Loucy (cell line): ENCODE results near the gene DAB2.

Experiments used
- H2AFZ ChIP-seq: fragments of 200-600 bp; sonication (generic); 2 replicates; pipeline ENCODE4 v1.6.0; 2016; ENCODE audit warnings: antibody characterized with exemption, mild to moderate bottlenecking, low read length, moderate library complexity
- H3F3A ChIP-seq: fragments of 200-600 bp; 2 replicates; pipeline ENCODE4 v1.6.0; 2016; ENCODE audit warnings: antibody characterized with exemption, low read depth, mild to moderate bottlenecking
- H3K27me3 ChIP-seq: fragments of 200-600 bp; sonication (generic); 2 replicates; pipeline ENCODE4 v1.6.1; 2014; ENCODE audit warnings: low read length, mild to moderate bottlenecking; ENCODE audit not compliant: insufficient read depth, poor library complexity, severe bottlenecking
- H3K36me3 ChIP-seq: fragments of 200-600 bp; sonication (generic); 2 replicates; pipeline ENCODE4 v1.6.1; 2016; ENCODE audit warnings: low read length; ENCODE audit not compliant: insufficient read depth
- H3K4me1 ChIP-seq: fragments of 200-600 bp; sonication (generic); 2 replicates; pipeline ENCODE4 v1.5.1; 2014; ENCODE audit warnings: low read length, mild to moderate bottlenecking; ENCODE audit not compliant: insufficient read depth, poor library complexity, severe bottlenecking
- H3K4me2 ChIP-seq: fragments of 200-600 bp; sonication (generic); 2 replicates; pipeline ENCODE4 v1.6.0; 2014; ENCODE audit warnings: antibody characterized with exemption, low read length, low read depth, mild to moderate bottlenecking; ENCODE audit not compliant: poor library complexity, severe bottlenecking
- H3K4me3 ChIP-seq: fragments of 200-600 bp; sonication (generic); 2 replicates; pipeline ENCODE4 v1.5.1; 2014; ENCODE audit warnings: low read length, mild to moderate bottlenecking, mixed read lengths; ENCODE audit not compliant: poor library complexity, severe bottlenecking
- H3K79me2 ChIP-seq: fragments of 200-600 bp; sonication (generic); 2 replicates; pipeline ENCODE4 v1.6.1; 2014; ENCODE audit warnings: low read length; ENCODE audit not compliant: insufficient read depth
- H3K9ac ChIP-seq: fragments of 200-600 bp; sonication (generic); 2 replicates; pipeline ENCODE4 v1.6.0; 2014; ENCODE audit warnings: mild to moderate bottlenecking, low read depth, low read length, moderate library complexity; ENCODE audit not compliant: poor library complexity, severe bottlenecking
- H3K9me2 ChIP-seq: fragments of 200-600 bp; sonication (generic); replicated peaks from 2 replicates; pipeline ENCODE4 v1.6.1; 2016; ENCODE audit warnings: low read depth, low read length, mixed read lengths
- H3K9me3 ChIP-seq: fragments of 200-600 bp; sonication (generic); 2 replicates; pipeline ENCODE4 v1.6.1; 2014; ENCODE audit warnings: mild to moderate bottlenecking, antibody characterized with exemption, low read length, low read depth; ENCODE audit not compliant: insufficient read depth
- H4K20me1 ChIP-seq: fragments of 200-600 bp; sonication (generic); 2 replicates; pipeline ENCODE4 v1.6.0; 2014; ENCODE audit warnings: antibody characterized with exemption, low read length, mild to moderate bottlenecking; ENCODE audit not compliant: insufficient read depth, poor library complexity, severe bottlenecking
- EZH2phosphoT487 ChIP-seq: fragments of 200-600 bp; IDR thresholded peaks from 2 replicates; pipeline ENCODE4 v1.6.1; 2018; ENCODE audit warnings: antibody characterized with exemption, mild to moderate bottlenecking, moderate library complexity, borderline replicate concordance
- TF ChIP-seq, protein P1 (sequence below): fragments of 200-600 bp; sonication (generic); conservative IDR thresholded peaks from 2 replicates; pipeline ENCODE4 v1.5.1; 2014; ENCODE audit warnings: mild to moderate bottlenecking, antibody characterized with exemption, low read length

Gene DAB2

DNA sequence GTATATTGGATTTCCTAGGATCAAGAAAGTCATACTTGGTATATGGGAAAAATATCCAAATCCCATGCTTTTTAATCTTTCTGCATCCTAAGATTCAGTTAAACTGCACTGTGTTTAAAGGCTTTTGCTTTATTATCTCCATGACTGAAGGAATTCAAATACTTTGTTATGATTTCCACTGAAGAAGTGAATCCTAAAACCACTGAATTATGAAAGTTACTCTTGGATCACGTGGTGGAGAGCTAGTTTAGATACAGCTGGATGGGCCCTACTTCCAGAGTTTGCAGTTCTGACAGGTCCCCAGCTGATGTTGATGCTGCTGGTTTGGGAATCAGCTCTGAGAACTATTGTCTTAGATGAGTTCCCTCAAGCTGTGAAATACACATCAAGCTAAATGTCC is 5.0 kb downstream of the DAB2 start:
- Histone ChIP-seq H3K4me2 (no peak overlapping the region), H2AFZ (no peak overlapping the region), H3K4me1 (peaks cover 4% of the 10 kb centered on the region), H3K36me3 (no peaks in the 10 kb centered on the region), H3K4me3 (no peak overlapping the region), H3K27me3 (no peaks in the 10 kb centered on the region), H3K79me2 (no peaks in the 10 kb centered on the region), H3K9ac (no peak overlapping the region), H3F3A (no peaks in the 10 kb centered on the region), H4K20me1 (no peaks in the 10 kb centered on the region), H3K9me2 (no peaks in the 10 kb centered on the region), H3K9me3 (no peaks in the 10 kb centered on the region)
- no peak for TF ChIP-seq EZH2phosphoT487
- TF ChIP-seq, protein P1, sequence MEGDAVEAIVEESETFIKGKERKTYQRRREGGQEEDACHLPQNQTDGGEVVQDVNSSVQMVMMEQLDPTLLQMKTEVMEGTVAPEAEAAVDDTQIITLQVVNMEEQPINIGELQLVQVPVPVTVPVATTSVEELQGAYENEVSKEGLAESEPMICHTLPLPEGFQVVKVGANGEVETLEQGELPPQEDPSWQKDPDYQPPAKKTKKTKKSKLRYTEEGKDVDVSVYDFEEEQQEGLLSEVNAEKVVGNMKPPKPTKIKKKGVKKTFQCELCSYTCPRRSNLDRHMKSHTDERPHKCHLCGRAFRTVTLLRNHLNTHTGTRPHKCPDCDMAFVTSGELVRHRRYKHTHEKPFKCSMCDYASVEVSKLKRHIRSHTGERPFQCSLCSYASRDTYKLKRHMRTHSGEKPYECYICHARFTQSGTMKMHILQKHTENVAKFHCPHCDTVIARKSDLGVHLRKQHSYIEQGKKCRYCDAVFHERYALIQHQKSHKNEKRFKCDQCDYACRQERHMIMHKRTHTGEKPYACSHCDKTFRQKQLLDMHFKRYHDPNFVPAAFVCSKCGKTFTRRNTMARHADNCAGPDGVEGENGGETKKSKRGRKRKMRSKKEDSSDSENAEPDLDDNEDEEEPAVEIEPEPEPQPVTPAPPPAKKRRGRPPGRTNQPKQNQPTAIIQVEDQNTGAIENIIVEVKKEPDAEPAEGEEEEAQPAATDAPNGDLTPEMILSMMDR: no peak

DNA sequence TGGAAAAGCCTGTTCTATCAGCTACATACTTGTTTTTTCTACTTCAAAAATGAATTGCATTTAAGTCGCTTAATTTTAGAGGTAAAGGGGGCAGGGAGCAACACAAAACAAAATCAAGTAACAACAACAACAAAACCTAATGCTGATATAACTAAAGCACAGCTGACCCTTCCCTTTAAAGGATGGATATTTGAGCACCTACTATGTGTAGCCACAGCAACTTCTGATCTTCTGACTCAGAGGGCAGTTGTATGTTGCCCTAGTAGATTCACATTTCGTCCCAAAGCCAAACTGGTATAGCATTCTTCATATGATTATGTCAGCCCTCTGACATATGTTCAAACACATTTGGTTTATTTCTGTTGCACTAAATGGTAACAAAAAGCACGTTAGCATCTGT is 6.8 kb downstream of the DAB2 start:
- no peak overlapping the region for H3K4me2 ChIP-seq
- no peaks in the 10 kb centered on the region for H3K27me3 ChIP-seq
- no peak overlapping the region for H2AFZ ChIP-seq
- no peaks in the 10 kb centered on the region for H3F3A ChIP-seq
- H3K4me3 ChIP-seq: no peak overlapping the region
- TF ChIP-seq, protein P1: no peak
- TF ChIP-seq EZH2phosphoT487: no peak
- H3K9ac ChIP-seq: no peak overlapping the region
- no peaks in the 10 kb centered on the region for H3K79me2 ChIP-seq
- H4K20me1 ChIP-seq: no peaks in the 10 kb centered on the region
- H3K36me3 ChIP-seq: no peaks in the 10 kb centered on the region
- H3K9me3 ChIP-seq: no peaks in the 10 kb centered on the region
- H3K9me2 ChIP-seq: no peaks in the 10 kb centered on the region
- H3K4me1 ChIP-seq: no peaks in the 10 kb centered on the region

DNA sequence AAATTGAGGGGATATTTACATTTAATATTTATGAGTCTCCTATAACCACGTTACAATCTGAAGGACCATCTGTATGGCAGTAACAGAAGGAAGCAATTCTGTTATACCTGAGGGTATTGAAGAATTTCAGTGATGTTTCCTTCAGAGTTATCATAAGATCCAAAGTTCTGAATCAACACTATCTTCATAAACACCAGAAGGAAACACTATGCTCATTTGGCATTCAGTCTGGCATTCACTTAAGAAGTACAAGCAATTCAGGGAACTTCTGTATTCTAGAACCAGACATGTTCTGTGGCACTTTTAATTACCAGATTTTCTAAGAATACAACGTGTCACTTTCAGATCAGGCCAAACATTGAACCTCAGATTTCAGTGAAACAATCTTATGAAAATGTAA is 9.6 kb downstream of the DAB2 start:
- no peak overlapping the region for H3K9ac ChIP-seq
- H3K36me3 ChIP-seq: no peaks in the 10 kb centered on the region
- H3K9me3 ChIP-seq: no peaks in the 10 kb centered on the region
- H2AFZ ChIP-seq: no peak overlapping the region
- TF ChIP-seq, protein P1: no peak
- no peak for TF ChIP-seq EZH2phosphoT487
- H3F3A ChIP-seq: no peaks in the 10 kb centered on the region
- no peaks in the 10 kb centered on the region for H3K27me3 ChIP-seq
- H3K4me1 ChIP-seq: no peaks in the 10 kb centered on the region
- H3K4me3 ChIP-seq: no peak overlapping the region
- H3K79me2 ChIP-seq: no peaks in the 10 kb centered on the region
- no peaks in the 10 kb centered on the region for H4K20me1 ChIP-seq
- H3K4me2 ChIP-seq: no peak overlapping the region
- no peaks in the 10 kb centered on the region for H3K9me2 ChIP-seq
